ENCODE measurements around the gene SPAG16. TPM values are rescaled to one million over a fixed set of nuclear protein-coding genes. Genes with fewer than 3 reads are reported as not detected.
"Not testable (repeated sequence)": the region's sequence is repeated elsewhere in the genome, so short reads cannot be mapped to it uniquely, and the experiment has no call there.

SPAG16 gene
- total and polyA plus RNA-seq, 2 donors (not counting 1 experiment from before 2014, with no cell fraction given): 24.1 to 36.8 TPM

GRCh38 chr2:213689585-213689984 is 405.3 kb downstream of the SPAG16 start:
- no peak overlapping the region for H3K9ac ChIP-seq (ENCODE audit: insufficient read depth, low read length)
- H3K9me3 ChIP-seq (ENCODE audit: control insufficient read depth, insufficient read depth, low read depth, low read length): no peaks in the 10 kb centered on the region
- H3K4me3 ChIP-seq (replicated peaks in 1 of 4; ENCODE audit: control extremely low read depth in 1 of 4, insufficient read depth in 1 of 4, low read depth in 3 of 4, low read length in 4 of 4): no peak overlapping the region
- H3K79me2 ChIP-seq (ENCODE audit: control insufficient read depth, insufficient read depth, low read length): no peaks in the 10 kb centered on the region
- no peaks in the 10 kb centered on the region for H3K27me3 ChIP-seq (ENCODE audit: control insufficient read depth, insufficient read depth, low read length)
- H3K36me3 ChIP-seq (ENCODE audit: control insufficient read depth, insufficient read depth, low read length): no peaks in the 10 kb centered on the region
- no peak overlapping the region for H3K27ac ChIP-seq (ENCODE audit: insufficient read depth, low read length)
- no peak for TF ChIP-seq EZH2 (IDR thresholded peaks at IDR 0.05; ENCODE audit: low read length, missing control alignments)
- no peak for TF ChIP-seq CTCF (conservative IDR thresholded peaks at IDR 0.05 in 1 of 2, IDR thresholded peaks at IDR 0.05 in 1 of 2; ENCODE audit: low read depth in 1 of 2, low read length in 2 of 2)
- no peaks in the 10 kb centered on the region for H3K4me1 ChIP-seq (ENCODE audit: control insufficient read depth, extremely low read depth, insufficient read depth, low read length)
- H3K4me2 ChIP-seq (ENCODE audit: extremely low read depth, insufficient read depth, low read length): no peak overlapping the region
- DNase-seq (ENCODE audit: low read depth in 2 of 2): no peak
- H2AFZ ChIP-seq (ENCODE audit: low read length): no peak overlapping the region
- no peaks in the 10 kb centered on the region for H4K20me1 ChIP-seq (ENCODE audit: control insufficient read depth, extremely low read depth, insufficient read depth, low read length)

- H3K9ac ChIP-seq (ENCODE audit: insufficient read depth, low read length): no peak overlapping the region
- TF ChIP-seq EZH2 (IDR thresholded peaks at IDR 0.05; ENCODE audit: low read length, missing control alignments) (no peak), CTCF (conservative IDR thresholded peaks at IDR 0.05 in 1 of 2, IDR thresholded peaks at IDR 0.05 in 1 of 2; ENCODE audit: low read depth in 1 of 2, low read length in 2 of 2) (no peak)
- no peak overlapping the region for H2AFZ ChIP-seq (ENCODE audit: low read length)
- H3K4me2 ChIP-seq (ENCODE audit: extremely low read depth, insufficient read depth, low read length): no peak overlapping the region
- no peak overlapping the region for H3K4me3 ChIP-seq (replicated peaks in 1 of 4; ENCODE audit: control extremely low read depth in 1 of 4, insufficient read depth in 1 of 4, low read depth in 3 of 4, low read length in 4 of 4)
- no peak overlapping the region for H3K27ac ChIP-seq (ENCODE audit: insufficient read depth, low read length)
- no peaks in the 10 kb centered on the region for H4K20me1 ChIP-seq (ENCODE audit: control insufficient read depth, extremely low read depth, insufficient read depth, low read length)
- H3K4me1 ChIP-seq (ENCODE audit: control insufficient read depth, extremely low read depth, insufficient read depth, low read length): no peaks in the 10 kb centered on the region
- no peaks in the 10 kb centered on the region for H3K36me3 ChIP-seq (ENCODE audit: control insufficient read depth, insufficient read depth, low read length)
- DNase-seq (ENCODE audit: low read depth in 2 of 2): no peak
- H3K27me3 ChIP-seq (ENCODE audit: control insufficient read depth, insufficient read depth, low read length): no peaks in the 10 kb centered on the region
- H3K9me3 ChIP-seq (ENCODE audit: control insufficient read depth, insufficient read depth, low read depth, low read length): no peaks in the 10 kb centered on the region
- no peaks in the 10 kb centered on the region for H3K79me2 ChIP-seq (ENCODE audit: control insufficient read depth, insufficient read depth, low read length)
Measured at GRCh38 chr2:213691351-213691750, 407.1 kb downstream of the SPAG16 start.

- no peaks in the 10 kb centered on the region for H3K27me3 ChIP-seq (ENCODE audit: control insufficient read depth, insufficient read depth, low read length)
- no peaks in the 10 kb centered on the region for H3K9me3 ChIP-seq (ENCODE audit: control insufficient read depth, insufficient read depth, low read depth, low read length)
- H3K79me2 ChIP-seq (ENCODE audit: control insufficient read depth, insufficient read depth, low read length): no peaks in the 10 kb centered on the region
- H3K4me3 ChIP-seq (replicated peaks in 1 of 4; ENCODE audit: control extremely low read depth in 1 of 4, insufficient read depth in 1 of 4, low read depth in 3 of 4, low read length in 4 of 4): no peak overlapping the region
- no peak overlapping the region for H3K27ac ChIP-seq (ENCODE audit: insufficient read depth, low read length)
- H3K4me2 ChIP-seq (ENCODE audit: extremely low read depth, insufficient read depth, low read length): no peak overlapping the region
- DNase-seq (ENCODE audit: low read depth in 2 of 2): no peak
- no peak for TF ChIP-seq EZH2 (IDR thresholded peaks at IDR 0.05; ENCODE audit: low read length, missing control alignments)
- no peak for TF ChIP-seq CTCF (conservative IDR thresholded peaks at IDR 0.05 in 1 of 2, IDR thresholded peaks at IDR 0.05 in 1 of 2; ENCODE audit: low read depth in 1 of 2, low read length in 2 of 2)
- H4K20me1 ChIP-seq (ENCODE audit: control insufficient read depth, extremely low read depth, insufficient read depth, low read length): no peaks in the 10 kb centered on the region
- H3K4me1 ChIP-seq (ENCODE audit: control insufficient read depth, extremely low read depth, insufficient read depth, low read length): no peaks in the 10 kb centered on the region
- no peaks in the 10 kb centered on the region for H3K36me3 ChIP-seq (ENCODE audit: control insufficient read depth, insufficient read depth, low read length)
- no peak overlapping the region for H2AFZ ChIP-seq (ENCODE audit: low read length)
- no peak overlapping the region for H3K9ac ChIP-seq (ENCODE audit: insufficient read depth, low read length)
Measured at GRCh38 chr2:213696442-213696841, 412.2 kb downstream of the SPAG16 start.

GRCh38 chr2:213701365-213701764 is 417.1 kb downstream of the SPAG16 start:
- not testable (repeated sequence) for H3K27ac ChIP-seq (ENCODE audit: insufficient read depth, low read length); DNase-seq (ENCODE audit: low read depth in 2 of 2); H3K79me2 ChIP-seq (ENCODE audit: control insufficient read depth, insufficient read depth, low read length); H4K20me1 ChIP-seq (ENCODE audit: control insufficient read depth, extremely low read depth, insufficient read depth, low read length); H3K27me3 ChIP-seq (ENCODE audit: control insufficient read depth, insufficient read depth, low read length); H3K4me1 ChIP-seq (ENCODE audit: control insufficient read depth, extremely low read depth, insufficient read depth, low read length); H3K4me3 ChIP-seq (replicated peaks in 1 of 4; ENCODE audit: control extremely low read depth in 1 of 4, insufficient read depth in 1 of 4, low read depth in 3 of 4, low read length in 4 of 4); H2AFZ ChIP-seq (ENCODE audit: low read length); H3K4me2 ChIP-seq (ENCODE audit: extremely low read depth, insufficient read depth, low read length); H3K9me3 ChIP-seq (ENCODE audit: control insufficient read depth, insufficient read depth, low read depth, low read length); H3K9ac ChIP-seq (ENCODE audit: insufficient read depth, low read length); H3K36me3 ChIP-seq (ENCODE audit: control insufficient read depth, insufficient read depth, low read length)

Data from fibroblast of lung (primary cell).